Panc1 (cell line): ENCODE results near the gene TRIO. TPM values are rescaled to one million over a fixed set of nuclear protein-coding genes. Genes with fewer than 3 reads are reported as not detected.

Source experiments
- ATAC-seq: fragments of 200-7000 bp; cut with Tn5 transposase; 2 replicates; pipeline ENCODE4 v1.9.1; 2020; ENCODE audit warnings: mild to moderate bottlenecking, moderate library complexity
- BruUV-seq: library from RNA; stranded (reverse); fragments of 400-500 nt; replicated peaks from 2 replicates; lab custom pipeline; 2021; lab: Mats Ljungman, UMichigan
- CTCF ChIA-PET: fragments of 300-600 bp; sonication (Branson Sonifier 250); formaldehyde crosslinking; loops from one replicate; lab custom pipeline; 2022; ENCODE audit warnings: antibody characterized with exemption; lab: Charles Lee
- POLR2A ChIA-PET: fragments of 300-600 bp; sonication (Branson Sonifier 250); formaldehyde crosslinking; loops from one replicate; lab custom pipeline; 2022; ENCODE audit warnings: antibody characterized with exemption; lab: Charles Lee
- DNase-seq: peaks from one replicate; pipeline ENCODE4 v3.0.0-alpha.2; 2010; ENCODE audit warnings: low read depth, low spot score
- H3K27ac ChIP-seq: 2 replicates; pipeline ENCODE4 v1.5.1; 2011; ENCODE audit warnings: mild to moderate bottlenecking, low read length, inconsistent platforms
- H3K27me3 ChIP-seq: fragments of 200-500 bp; sonication (Bioruptor generic); 2 replicates; pipeline ENCODE4 v1.6.0; 2014; ENCODE audit warnings: low read length, inconsistent platforms; ENCODE audit not compliant: control insufficient read depth, insufficient read depth
- H3K36me3 ChIP-seq: fragments of 200-500 bp; sonication (Bioruptor generic); 2 replicates; pipeline ENCODE4 v1.5.1; 2014; ENCODE audit warnings: inconsistent platforms, mild to moderate bottlenecking, low read length, moderate library complexity; ENCODE audit not compliant: control insufficient read depth, insufficient read depth
- H3K4me1 ChIP-seq: 2 replicates; pipeline ENCODE4 v1.5.1; 2011; ENCODE audit warnings: inconsistent platforms, mild to moderate bottlenecking, low read length, moderate library complexity; ENCODE audit not compliant: control insufficient read depth, insufficient read depth
- H3K4me3 ChIP-seq, 2 experiments: 2 replicates each; pipeline ENCODE4 v1.5.1; 2011 to 2012; ENCODE audit warnings: low read depth in 2 of 2, low read length in 2 of 2, mild to moderate bottlenecking in 2 of 2, inconsistent platforms in 1 of 2, moderate library complexity in 1 of 2
- H3K9me3 ChIP-seq: fragments of 200-500 bp; sonication (Bioruptor generic); 2 replicates; pipeline ENCODE4 v1.5.1; 2014; ENCODE audit warnings: low read depth, mild to moderate bottlenecking, inconsistent platforms, low read length, moderate library complexity; ENCODE audit not compliant: control insufficient read depth, insufficient read depth
- CTCF ChIP-seq: fragments of 450-650 bp; IDR thresholded peaks from 2 replicates; pipeline ENCODE4 v1.5.1; 2017; ENCODE audit warnings: mild to moderate bottlenecking
- POLR2AphosphoS5 ChIP-seq: IDR thresholded peaks from 2 replicates; pipeline ENCODE4 v1.6.1; 2012; ENCODE audit warnings: mild to moderate bottlenecking, low read depth, low read length, moderate library complexity
- REST ChIP-seq, 2 experiments: IDR thresholded peaks; 2 replicates each; pipeline ENCODE4 v1.6.1; 2011 to 2012; ENCODE audit warnings: low read depth in 2 of 2, control low read depth in 1 of 2, low read length in 1 of 2, mild to moderate bottlenecking in 1 of 2, moderate library complexity in 1 of 2; ENCODE audit not compliant: insufficient read depth in 1 of 2
- SIN3A ChIP-seq: IDR thresholded peaks from 2 replicates; pipeline ENCODE4 v1.6.1; 2012; ENCODE audit warnings: low read depth, mild to moderate bottlenecking, low read length, moderate library complexity, borderline replicate concordance; ENCODE audit not compliant: insufficient read depth
- TCF7L2 ChIP-seq: IDR thresholded peaks from 2 replicates; pipeline ENCODE4 v1.6.1; 2011; ENCODE audit warnings: mild to moderate bottlenecking, low read depth, low read length, inconsistent platforms
- in situ Hi-C: cut with HindIII; loops from 2 replicates; pipeline ENCODE4 v1.10.0; 2016; ENCODE audit warnings: low sequenced_read_pairs, low pct_unique_long_range_greater_than_20kb
- intact Hi-C: fragments of 100-400 bp; cut with micrococcal nuclease; formaldehyde crosslinking; loops from one replicate; pipeline ENCODE4 v1.10.0; 2022; ENCODE audit not compliant: unreplicated experiment
- total RNA-seq: library from RNA; stranded (reverse); gene quantifications from one replicate; pipeline ENCODE4 v1.2.1, GENCODE V29; 2021; ENCODE audit not compliant: unreplicated experiment

TRIO gene
- total RNA-seq, 1 experiment from 2014 or later: 349 TPM

GRCh38 chr5:14123551-14123950 lies 19.6 kb upstream of the TRIO start:
- in situ Hi-C loops: loop anchor here (25.0 kb wide), 1 partner anchor 136 kb away; no protein-coding TSS in a partner anchor
- Histone ChIP-seq H3K9me3 (no peaks in the 10 kb centered on the region), H3K4me1 (0 out of 2 replicates have a peak, but pooled peaks cover 6% of the 10 kb centered on the region), H3K27me3 (no peaks in the 10 kb centered on the region), H3K27ac (no peak overlapping the region), H3K4me3 (no peak overlapping the region), H3K36me3 (no peaks in the 10 kb centered on the region)
- no peak for TF ChIP-seq SIN3A
- TF ChIP-seq CTCF: no peak
- no peak for TF ChIP-seq POLR2AphosphoS5
- TF ChIP-seq REST (IDR thresholded peaks at IDR 0.05; ENCODE audit: insufficient read depth in 1 of 2, low read depth in 2 of 2, low read length in 1 of 2): no peak
- TF ChIP-seq TCF7L2: no peak
- DNase-seq: no peak
- ChIA-PET CTCF (no interaction called here), POLR2A (no interaction called here)
- no TSS peak for BruUV-seq
- ATAC-seq: no peak
- intact Hi-C loops: no loop called here

- intact Hi-C loops: no loop called here
- no peak for ATAC-seq
- POLR2A ChIA-PET: no interaction called here
- Histone ChIP-seq H3K36me3 (no peaks in the 10 kb centered on the region), H3K27me3 (no peaks in the 10 kb centered on the region), H3K27ac (no peak overlapping the region; the same call in 1 of the 2 replicates), H3K9me3 (no peaks in the 10 kb centered on the region), H3K4me3 (no peak overlapping the region), H3K4me1 (0 out of 2 replicates have a peak, but pooled peaks cover 1% of the 10 kb centered on the region)
- in situ Hi-C loops: loop anchor here (25.0 kb wide), 1 partner anchor 137 kb away; no protein-coding TSS in a partner anchor
- no peak for TF ChIP-seq REST (IDR thresholded peaks at IDR 0.05; ENCODE audit: insufficient read depth in 1 of 2, low read depth in 2 of 2, low read length in 1 of 2)
- TF ChIP-seq CTCF: no peak
- no peak for TF ChIP-seq TCF7L2
- no peak for TF ChIP-seq SIN3A
- TF ChIP-seq POLR2AphosphoS5: no peak
- no peak for DNase-seq
- CTCF ChIA-PET: no interaction called here
- no TSS peak for BruUV-seq
These were observed 19.1 kb upstream of the TRIO start for GRCh38 chr5:14123974-14124482.
